RPMI8226 (cell line): ENCODE measurements around the gene URM1.

Experiments used
- DNase-seq: peaks from one replicate; pipeline ENCODE4 v3.0.0-alpha.2; 2015

Gene URM1

GRCh38 chr9:128388150-128388549, 17.0 kb downstream of the URM1 start:
- no peak for DNase-seq

GRCh38 chr9:128389395-128390149, 18.4 kb downstream of the URM1 start:
- DNase-seq, result no peak

GRCh38 chr9:128390150-128390812, 19.1 kb downstream of the URM1 start:
- no peak for DNase-seq

DNA sequence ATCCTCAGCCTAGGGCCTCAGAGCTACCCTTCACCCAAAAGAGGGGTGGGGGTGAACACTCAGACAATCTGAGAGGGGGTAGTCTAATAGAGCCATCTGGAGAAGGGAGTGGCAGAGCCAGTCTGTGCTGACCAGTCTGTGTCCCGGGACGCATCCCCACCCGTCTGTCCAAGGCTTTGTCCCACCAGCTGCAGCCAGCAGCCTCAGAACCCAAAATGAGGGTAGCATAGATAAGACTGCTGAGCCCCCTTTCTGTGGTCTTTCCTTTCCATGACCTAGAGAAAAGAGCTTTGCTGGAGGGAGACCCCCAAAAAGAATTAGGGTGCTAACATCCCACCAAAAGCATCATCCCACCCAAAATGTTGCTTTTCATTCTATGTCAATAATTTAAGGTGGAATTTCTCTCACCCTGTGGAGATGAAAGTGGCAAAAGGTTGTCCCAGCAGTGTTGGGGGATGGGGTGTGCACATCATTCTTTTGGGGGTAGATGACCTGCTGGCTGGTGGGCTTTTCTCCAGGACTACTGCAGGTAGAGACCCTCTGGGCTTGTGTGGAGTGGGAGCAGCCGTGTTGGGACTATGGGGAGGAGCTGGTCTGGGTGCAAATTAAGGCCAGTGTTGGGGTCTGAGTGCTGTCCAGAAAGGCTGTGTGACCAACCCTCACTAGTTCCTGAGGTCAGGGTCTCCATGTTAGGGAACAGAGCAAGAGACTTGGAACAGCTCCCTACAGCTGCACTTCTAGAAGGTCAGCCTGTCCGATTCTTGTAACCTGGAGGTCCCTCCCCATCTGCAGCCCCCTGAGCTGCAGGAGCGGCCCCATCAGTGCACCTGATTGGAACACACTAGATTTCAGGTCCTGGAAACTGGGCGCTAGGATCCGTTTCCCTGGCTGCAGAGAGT, 19.9 kb downstream of the URM1 start:
- no peak for DNase-seq

DNA sequence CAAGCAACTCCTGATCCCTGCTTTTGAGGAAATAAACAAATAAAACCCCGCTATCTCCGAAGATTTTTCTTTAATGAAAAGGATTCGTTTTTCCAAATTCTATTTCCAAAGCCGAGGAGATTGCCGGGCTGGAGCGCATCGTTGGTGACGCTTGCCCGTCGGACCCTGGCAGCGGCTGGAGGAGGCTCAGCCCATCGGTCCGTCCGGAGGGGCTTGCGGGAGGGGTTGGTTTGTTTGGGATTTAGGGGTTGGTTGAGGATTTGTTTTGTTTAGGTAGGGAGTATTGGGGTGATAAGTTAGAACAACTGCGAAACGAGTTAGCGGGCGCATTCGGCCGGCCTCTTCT, 20.8 kb downstream of the URM1 start:
- no peak for DNase-seq

DNA sequence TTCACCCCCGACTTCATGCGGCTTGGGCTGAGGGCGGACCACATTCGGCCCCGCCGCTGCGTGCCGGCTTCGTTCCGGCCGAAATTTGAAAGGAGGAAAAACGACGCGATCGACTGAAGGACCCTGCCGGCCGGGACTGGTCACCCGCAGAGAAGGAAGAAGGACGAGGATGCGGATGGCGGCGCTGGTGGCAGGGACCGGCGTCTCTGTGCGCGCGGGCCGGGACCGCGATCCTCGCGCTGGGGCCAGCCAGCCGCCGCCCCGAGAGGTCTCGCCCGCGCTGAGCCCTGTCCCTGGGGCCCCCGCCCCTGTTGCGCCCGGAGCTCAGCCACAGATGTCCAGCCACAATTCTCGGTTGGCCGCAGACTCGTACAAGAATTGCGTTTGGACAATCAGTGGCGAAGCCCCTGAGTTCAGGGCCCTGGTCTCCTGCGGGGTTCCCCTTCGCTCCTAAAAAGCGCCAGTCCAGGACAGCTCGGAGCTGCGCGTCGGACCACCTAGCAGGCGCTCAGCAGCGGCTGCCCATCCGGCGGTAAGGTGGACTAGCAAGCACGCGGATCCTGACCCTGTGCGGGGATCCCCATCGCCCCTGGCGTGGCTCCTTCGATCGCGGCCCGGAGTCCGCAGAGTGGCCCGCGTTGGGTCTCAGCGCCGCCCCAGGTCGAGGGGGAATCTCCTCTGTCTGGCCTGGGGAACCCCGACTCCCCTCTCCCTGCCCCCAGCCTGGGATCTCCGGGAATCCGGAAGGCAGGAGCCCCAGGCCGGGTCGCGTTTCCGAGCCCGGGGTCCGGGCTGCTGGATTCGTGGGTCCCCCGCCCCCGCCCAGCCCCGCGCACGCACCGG, 21.3 kb downstream of the URM1 start:
- no peak for DNase-seq

DNA sequence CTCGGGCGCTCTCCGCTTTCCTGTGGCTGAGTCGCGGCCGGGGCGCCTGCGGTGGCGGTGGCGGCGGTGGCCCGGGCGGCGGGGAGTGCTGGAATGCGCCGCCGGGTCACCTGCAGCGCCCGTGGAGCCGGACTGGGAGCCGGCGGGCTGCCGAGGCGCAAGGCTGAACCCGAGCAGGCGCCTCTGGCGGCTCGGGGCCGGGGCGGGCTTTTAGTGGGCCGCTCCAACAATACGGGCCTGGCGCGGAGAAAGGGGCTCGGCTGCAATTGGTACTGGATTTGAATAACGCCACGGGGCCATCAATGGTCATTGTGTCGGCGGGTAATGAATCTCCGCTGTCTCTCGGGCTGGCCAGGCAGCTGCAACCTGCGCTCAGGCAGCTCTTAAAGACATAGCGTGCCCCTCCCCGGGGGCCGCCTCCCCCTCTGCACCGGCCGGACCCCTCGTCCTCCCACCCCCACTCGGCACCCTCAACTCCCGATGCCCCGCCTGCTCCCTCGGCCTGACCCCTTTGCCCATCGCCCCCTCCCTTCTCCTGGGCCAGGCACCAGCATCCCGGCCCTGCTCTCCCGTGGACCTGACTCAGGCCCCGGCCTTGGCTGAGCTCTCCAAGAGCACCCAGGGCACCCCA, 22.1 kb downstream of the URM1 start:
- no peak for DNase-seq

- no peak for DNase-seq
Measured at GRCh38 chr9:128393970-128394369, 22.8 kb downstream of the URM1 start.

DNA sequence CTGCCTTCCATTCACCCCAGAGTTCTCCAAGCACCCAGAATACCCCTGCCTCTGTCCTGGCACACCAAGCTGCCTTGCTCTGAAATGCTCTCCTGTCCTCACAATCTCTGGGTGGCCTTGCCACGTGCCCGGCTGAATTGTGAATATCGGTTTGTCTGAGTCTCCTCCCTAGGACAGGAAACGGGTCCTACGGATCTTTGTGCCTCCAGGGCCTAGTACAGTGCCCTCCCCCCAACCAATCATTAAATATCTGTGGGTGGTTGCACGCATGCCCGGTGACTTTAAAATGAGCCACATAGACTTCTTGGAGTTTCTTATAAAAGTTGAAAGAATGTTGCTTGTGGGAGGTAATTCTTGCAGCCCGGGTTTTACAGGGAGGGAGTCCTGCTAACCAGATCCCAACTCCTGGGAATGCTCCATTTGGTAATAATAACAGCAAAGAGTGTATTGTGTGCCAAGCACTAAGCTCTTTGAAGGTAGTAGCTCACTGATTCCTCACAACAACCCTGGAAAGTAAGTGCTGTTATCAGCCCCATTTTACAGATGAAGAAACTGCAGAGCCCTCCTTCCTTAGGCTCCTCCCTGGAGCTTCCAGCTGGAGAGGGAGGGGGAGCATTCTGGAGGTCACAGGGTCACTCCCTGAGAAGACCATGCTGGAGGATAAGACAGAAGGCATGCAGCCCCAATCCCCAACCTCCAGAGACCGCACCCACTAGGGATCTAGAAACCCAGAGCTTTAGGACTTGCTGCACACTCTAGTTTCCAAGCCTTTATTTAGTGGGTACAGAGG, 23.4 kb downstream of the URM1 start:
- DNase-seq, result no peak

GRCh38 chr9:128396970-128397613, 25.9 kb downstream of the URM1 start:
- DNase-seq, result no peak

- peak; percentile 54 for DNase-seq
Measured at GRCh38 chr9:128397831-128398230, 26.7 kb downstream of the URM1 start.

DNA sequence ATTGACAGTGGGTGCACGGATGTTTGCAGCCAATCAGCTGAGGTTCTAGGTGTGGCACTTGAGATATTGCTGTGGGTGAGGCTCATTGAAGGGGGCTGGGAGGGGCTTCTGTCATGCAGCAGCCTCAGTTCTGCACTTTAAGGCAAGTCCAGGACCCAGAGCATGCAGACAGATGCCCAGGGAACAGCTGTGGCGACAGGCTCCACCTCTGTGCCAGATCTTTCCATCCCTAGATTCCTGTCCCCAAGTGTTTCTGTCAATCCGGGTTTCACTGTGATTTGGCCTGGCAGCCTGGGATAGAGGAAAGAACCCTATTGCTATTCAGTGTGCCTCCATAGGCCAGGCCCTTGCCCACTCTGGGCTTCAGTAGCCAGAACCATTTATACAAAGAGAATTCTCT, 28.7 kb downstream of the URM1 start:
- no peak for DNase-seq

GRCh38 chr9:128404560-128404959, 33.4 kb downstream of the URM1 start:
- no peak for DNase-seq

DNA sequence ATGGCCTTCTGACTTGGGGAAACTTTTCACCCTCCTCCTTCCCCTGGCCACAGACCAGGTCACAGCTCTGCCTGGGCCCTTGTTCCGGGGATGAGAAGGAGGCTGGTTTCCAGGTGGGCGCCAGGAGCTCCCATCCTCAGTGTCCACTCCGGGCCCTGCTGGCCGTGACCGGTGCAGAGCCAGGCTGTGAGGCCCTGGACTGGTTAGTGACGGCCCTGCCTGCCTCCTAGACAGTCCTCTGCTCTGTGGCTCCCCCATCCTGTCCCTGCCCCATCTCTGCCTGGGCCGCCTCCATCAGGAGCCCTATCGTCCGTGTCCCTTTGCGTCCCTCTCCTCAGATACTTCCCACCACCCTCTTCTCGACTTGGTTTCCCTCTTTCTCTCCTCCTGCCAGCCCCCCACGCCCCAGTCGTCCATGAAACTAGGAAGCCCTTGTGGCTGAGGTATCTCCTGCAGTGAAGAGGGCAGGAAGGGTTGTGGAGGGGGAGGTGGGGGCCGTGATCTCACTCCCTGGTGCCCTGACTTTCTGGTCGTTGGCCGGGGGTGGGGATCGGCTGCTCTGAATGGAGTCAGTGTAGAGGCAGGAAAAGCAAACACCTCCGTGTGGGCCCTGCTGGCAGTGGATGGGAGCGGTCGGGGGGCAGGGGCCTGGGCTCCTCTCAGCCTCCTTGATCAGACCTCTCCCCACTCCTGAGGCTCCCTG, 34.1 kb downstream of the URM1 start:
- DNase-seq, result no peak

DNA sequence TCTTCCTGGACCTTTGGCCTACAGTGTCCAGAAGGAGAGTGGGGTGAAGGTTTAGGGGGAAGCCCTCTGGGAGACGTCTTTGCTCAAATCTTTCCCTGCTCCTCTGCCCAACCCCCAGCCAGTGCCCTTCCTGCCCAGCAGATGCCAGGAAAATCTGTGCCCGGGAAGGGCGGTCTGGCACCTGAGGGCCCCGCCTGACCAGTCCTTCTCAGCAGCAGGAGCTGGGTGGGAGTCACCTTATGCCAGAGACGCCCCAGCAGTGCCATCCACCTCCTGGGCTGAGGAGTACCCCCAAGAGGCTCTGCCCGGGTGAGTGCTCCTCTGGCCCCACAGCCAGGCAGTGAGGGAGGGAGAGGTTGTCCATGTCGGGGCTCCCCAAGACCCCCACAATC, 34.6 kb downstream of the URM1 start:
- no peak for DNase-seq

DNA sequence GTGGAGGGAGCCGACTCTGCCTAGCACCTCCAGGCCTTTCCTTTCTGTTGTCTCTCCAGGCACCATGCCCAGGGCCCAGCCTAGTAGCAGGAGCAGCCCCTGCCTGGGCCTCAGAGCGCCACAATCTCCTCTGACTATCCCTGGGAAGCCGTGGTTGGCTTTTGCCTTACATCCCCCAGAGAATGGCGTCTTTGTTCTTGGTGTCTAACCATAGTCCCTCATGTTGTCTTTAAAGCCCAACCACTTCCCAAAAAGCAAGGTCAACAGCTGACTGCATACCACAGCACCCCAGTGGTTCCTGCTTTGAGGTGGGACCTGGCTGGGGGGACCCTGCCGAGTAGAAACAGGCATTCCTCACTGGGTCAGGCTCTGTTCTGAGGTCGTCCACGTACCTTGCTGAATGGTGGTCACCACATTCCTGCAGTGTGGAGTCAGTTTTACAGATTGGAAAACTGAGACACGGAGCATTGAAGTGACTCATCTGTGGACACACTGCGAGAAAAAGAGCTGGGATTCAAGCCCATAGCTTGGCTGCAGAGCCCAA, 35.7 kb downstream of the URM1 start:
- no peak for DNase-seq

DNA sequence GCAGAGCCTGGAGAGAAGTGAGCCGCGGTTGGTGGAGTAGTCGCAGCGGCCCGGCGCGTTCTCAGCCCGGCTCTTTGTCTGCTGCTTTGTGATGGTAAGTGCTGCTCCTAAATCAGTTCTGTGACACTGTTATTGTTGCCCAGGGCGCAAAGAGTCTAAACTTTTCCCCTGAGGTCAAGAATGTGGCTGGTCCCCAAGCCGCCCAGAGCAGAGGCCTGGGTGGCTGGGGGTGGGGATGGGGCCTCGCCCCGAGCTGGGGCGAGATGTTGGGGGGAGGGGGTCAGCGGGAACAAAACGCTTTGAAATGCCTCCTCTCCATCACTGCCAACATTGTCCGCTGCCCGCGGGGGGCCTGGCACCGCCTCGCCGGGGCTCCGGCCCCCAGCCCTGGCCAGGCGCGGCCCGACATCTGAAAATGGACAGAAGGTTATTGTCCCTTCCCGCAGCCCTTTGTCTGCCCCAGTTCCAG, 37.8 kb downstream of the URM1 start:
- no peak for DNase-seq

DNA sequence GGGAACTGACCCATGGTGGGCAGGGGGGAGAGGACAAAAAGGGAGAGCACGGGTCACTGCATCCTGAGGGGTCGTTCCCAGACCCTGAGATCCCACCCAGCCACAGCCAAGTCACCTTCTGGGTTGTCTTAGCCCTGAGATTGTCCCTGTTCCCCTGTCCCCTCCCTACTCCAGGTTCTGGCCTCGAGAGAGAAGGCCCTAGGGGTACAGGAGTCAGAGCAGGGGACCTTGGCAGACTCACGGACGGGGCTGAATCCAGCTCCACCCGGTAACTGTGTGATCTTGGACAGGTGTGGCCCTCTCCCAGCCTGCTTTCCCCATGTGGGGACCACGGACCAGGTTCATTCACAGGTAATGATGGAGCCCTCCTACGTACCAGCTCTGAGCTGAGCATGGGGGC, 38.3 kb downstream of the URM1 start:
- no peak for DNase-seq

- peak; percentile 46 for DNase-seq
Measured at GRCh38 chr9:128409978-128410377, 38.8 kb downstream of the URM1 start.
